T-helper 17 cell (primary cell): ENCODE results near the gene SGTA. TPM values are rescaled to one million over a fixed set of nuclear protein-coding genes. Genes with fewer than 3 reads are reported as not detected.
A peak's percentile ranks its signal among the peaks of the same experiment; 100 is the strongest.
"Not testable (repeated sequence)": the region's sequence is repeated elsewhere in the genome, so short reads cannot be mapped to it uniquely, and the experiment has no call there.

ENCODE experiments used
- ATAC-seq: fragments of 150-1000 bp; cut with Tn5 transposase; 2 replicates; pipeline ENCODE4 v1.10.0; 2021; ENCODE audit warnings: mild to moderate bottlenecking, moderate library complexity
- DNase-seq, 3 donors: peaks; one replicate each; pipeline versions ENCODE4 v3.0.0 to v3.0.0-alpha.2; 2020 to 2021
- H3K9me3 ChIP-seq: one replicate; pipeline ENCODE4 v1.7.0; 2013; ENCODE audit warnings: low read length, mild to moderate bottlenecking; ENCODE audit not compliant: control insufficient read depth, poor library complexity, severe bottlenecking
- H3K27ac Mint-ChIP-seq: one replicate; pipeline ENCODE4 v1.8.0; 2022; ENCODE audit warnings: mild to moderate bottlenecking, moderate library complexity, mixed read lengths
- H3K27me3 Mint-ChIP-seq: one replicate; pipeline ENCODE4 v1.8.0; 2022; ENCODE audit warnings: mixed read lengths
- H3K36me3 Mint-ChIP-seq: one replicate; pipeline ENCODE4 v1.8.0; 2022; ENCODE audit warnings: low read depth, mixed read lengths
- H3K4me1 Mint-ChIP-seq: one replicate; pipeline ENCODE4 v1.8.0; 2022; ENCODE audit warnings: mild to moderate bottlenecking, mixed read lengths
- H3K4me3 Mint-ChIP-seq: one replicate; pipeline ENCODE4 v1.8.0; 2022; ENCODE audit warnings: mild to moderate bottlenecking, moderate library complexity, mixed read lengths
- total RNA-seq, 4 donors: library from RNA in 2 of 4; stranded (reverse) in 2 of 4; gene quantifications; one replicate each; pipeline ENCODE4 v1.2.3 and lab custom pipeline; 2022 to 2026

The SGTA gene, protein sequence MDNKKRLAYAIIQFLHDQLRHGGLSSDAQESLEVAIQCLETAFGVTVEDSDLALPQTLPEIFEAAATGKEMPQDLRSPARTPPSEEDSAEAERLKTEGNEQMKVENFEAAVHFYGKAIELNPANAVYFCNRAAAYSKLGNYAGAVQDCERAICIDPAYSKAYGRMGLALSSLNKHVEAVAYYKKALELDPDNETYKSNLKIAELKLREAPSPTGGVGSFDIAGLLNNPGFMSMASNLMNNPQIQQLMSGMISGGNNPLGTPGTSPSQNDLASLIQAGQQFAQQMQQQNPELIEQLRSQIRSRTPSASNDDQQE
- total RNA-seq (10 to 100 TPM; 29.2 to 31.9 TPM), total RNA-seq (lab: John Stamatoyannopoulos, UW) (32.6 to 44.3 reads per million in 2 donors)

DNA sequence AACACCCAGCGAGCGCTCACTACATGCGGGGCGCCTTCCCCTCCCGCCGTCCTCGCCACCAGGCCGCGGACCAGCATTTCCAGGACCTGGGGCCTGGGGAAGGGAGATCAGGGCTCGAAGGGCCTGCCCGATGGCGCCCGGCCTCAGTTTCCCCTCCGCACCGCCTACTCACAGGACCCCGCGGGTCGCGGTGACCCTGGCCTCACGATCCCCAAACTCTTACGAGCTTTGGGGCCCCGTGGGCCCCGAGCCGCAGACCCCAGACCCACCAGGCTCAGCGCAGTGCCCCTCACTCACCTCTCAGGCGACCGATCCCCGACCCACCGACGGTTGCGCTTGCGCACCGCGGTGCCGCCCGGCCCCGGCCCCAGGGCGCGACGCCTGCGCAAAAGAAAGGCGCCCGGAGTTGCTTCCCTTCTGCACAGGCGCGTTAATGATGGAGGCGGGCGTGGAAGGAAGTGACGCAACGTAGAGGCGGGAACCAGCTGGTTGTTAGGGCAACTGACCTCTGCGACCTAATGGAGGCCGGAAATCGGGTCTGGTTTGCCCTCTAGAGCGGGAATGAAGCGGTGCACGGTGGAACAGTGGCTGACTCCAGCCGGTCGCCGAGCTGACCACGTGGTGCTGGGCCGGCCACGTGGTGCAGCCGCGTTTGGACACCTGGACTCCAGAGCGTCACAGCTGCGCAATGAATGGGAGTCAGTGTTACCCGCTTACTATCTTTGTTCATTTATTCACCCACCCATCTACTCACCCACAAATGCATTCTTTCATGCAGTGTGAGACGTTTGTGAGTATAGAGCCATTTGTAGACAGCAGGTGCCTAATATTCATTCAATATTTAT, at the start of gene SGTA:
Gene SGTA (minus strand): TSS at position 338 of the 845 bp plus-strand sequence. CDS start 14,205 bp downstream, outside the sequence.
- ATAC-seq (peak; percentile 67), DNase-seq (peak; percentile 87 to 92 (median 88))
- no peaks in the 10 kb centered on the region for H3K9me3 ChIP-seq
- H3K27ac Mint-ChIP-seq = peak within 1 kb of the TSS; percentile 89
- peaks cover 21% of the 10 kb centered on the region for H3K4me1 Mint-ChIP-seq
- H3K4me3 Mint-ChIP-seq = peak within 1 kb of the TSS; percentile 89
- no peaks in the 10 kb centered on the region for H3K27me3 Mint-ChIP-seq
- H3K36me3 Mint-ChIP-seq = no peaks in the 10 kb centered on the region

DNA sequence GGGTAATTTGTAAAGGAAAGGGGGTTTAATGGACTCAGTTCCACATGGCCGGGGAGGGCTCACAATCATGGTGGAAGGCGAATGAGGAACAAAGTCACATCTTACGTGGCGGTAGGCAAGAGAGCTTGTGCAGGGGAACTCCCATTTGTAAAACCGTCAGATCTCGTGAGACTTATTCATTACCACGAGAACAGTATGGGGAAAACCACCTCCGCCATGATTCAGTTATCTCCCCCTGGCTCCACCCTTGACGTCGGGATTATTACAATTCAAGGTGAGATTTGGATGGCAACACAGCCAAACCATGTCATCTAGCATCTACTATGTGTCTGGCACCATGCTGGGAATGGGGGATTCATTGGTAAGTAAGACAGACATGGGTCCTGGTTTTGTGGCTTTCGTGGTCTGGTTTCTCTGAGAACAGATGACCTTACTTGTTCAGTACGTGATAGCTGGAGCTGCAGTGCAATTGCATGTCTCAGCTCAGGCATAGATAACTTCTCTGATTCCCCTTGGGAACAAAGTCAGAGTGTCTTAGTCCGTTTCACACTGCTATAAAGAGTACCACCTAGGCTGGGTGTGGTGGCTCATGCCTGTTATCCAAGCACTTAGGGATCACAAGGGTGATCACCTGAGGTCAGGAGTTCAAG, 44.9 kb upstream of the SGTA start:
- no peak for ATAC-seq
- peaks cover 6% of the 10 kb centered on the region for H3K36me3 Mint-ChIP-seq
- H3K27me3 Mint-ChIP-seq = no peaks in the 10 kb centered on the region
- H3K4me1 Mint-ChIP-seq = peaks cover 2% of the 10 kb centered on the region
- H3K4me3 Mint-ChIP-seq = no peak overlapping the region
- no peaks in the 10 kb centered on the region for H3K9me3 ChIP-seq
- no peak overlapping the region for H3K27ac Mint-ChIP-seq
- no peak for DNase-seq

DNA sequence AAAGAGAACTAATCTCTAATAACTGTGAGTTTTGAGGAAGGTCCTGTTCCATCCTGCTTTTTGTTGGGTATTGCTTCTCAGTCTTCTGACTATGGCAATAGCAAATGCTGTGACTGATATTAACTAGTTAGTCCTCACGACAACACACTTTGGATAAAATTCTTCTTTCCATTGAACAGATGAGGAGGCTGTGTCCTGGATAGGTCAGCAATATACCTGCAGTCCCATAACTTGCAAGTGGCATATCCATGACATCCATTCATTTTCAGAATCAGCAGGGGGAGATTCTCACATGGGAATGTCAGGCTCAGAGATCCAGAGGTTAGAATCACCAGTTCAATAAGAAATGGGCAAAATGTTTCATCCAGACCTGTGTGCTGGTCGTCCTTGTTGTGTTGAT, 43.9 kb upstream of the SGTA start:
- Mint-ChIP-seq H3K4me3 (no peak overlapping the region), H3K27ac (no peak overlapping the region), H3K36me3 (peaks cover 4% of the 10 kb centered on the region), H3K4me1 (peaks cover 2% of the 10 kb centered on the region), H3K27me3 (no peaks in the 10 kb centered on the region)
- ATAC-seq (no peak), DNase-seq (no peak)
- no peaks in the 10 kb centered on the region for H3K9me3 ChIP-seq

DNA sequence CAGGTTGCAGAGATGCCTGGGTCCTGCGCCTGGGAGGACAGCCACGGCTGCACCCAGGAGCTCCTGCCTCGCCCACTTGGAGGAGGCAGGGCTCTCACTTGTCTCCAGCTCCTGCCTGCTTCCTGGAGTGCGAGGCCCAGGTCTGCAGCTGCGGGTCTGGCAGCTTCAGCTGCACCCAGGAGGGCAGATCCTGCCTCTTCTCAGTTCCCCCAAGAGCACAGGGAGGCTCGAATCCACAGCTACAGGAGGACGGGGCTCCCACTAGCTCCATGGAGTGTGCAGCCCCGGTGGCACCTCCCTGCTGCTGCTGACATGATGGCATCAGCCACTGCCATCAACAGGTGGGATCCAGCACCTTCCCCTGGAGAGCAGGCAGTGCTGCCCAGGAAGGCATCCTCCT, 41.1 kb upstream of the SGTA start:
- H3K9me3 ChIP-seq = no peaks in the 10 kb centered on the region
- Mint-ChIP-seq H3K36me3 (peaks cover 4% of the 10 kb centered on the region), H3K27me3 (no peaks in the 10 kb centered on the region), H3K4me1 (peaks cover 9% of the 10 kb centered on the region), H3K4me3 (no peak overlapping the region), H3K27ac (no peak overlapping the region)
- ATAC-seq (no peak), DNase-seq (no peak)

DNA sequence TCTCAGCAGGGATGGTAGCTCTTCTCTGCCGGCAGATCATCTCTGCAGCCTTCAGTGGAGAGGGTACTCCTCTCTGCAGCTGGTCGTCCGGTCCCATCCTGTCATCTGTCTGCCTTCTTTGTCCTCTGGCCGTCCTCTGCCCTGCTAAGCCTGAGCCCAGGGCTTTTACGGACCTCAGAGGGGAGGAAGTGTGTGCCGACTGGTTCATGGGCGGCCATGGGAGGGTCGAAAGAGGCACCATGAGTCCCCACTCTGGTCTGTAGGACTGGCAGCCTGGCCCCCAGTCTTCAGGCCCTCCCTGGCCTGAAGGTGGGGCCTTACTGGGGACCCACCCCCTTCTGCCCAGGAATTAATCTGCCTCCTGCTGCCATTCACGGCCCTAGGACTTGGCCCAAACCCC, 40.6 kb upstream of the SGTA start:
- Mint-ChIP-seq H3K4me3 (no peak overlapping the region), H3K27ac (no peak overlapping the region), H3K4me1 (peaks cover 9% of the 10 kb centered on the region), H3K27me3 (no peaks in the 10 kb centered on the region), H3K36me3 (peaks cover 4% of the 10 kb centered on the region)
- no peak for DNase-seq
- no peak for ATAC-seq
- no peaks in the 10 kb centered on the region for H3K9me3 ChIP-seq

DNA sequence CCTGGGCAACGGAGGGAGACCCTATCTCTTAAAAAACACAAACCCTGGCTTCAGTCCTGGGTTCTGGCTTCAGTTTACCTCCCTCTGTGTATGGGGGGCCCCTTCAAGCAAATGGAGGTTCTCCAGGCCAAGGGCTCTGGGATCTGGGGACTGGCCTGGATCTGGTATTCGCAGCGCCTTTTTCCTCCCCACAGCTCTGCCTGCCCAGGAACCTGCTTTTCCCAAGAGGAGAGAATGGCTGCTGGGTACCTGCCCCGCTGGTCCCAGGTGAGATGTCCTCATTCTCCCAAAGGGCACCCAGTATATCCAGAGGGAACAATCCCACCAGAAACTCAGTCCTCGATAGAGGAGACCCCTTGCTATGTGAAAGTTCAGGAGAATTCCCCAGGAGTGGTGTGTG, 39.8 kb upstream of the SGTA start:
- Mint-ChIP-seq H3K27me3 (no peaks in the 10 kb centered on the region), H3K36me3 (peaks cover 4% of the 10 kb centered on the region), H3K4me3 (no peak overlapping the region)

DNA sequence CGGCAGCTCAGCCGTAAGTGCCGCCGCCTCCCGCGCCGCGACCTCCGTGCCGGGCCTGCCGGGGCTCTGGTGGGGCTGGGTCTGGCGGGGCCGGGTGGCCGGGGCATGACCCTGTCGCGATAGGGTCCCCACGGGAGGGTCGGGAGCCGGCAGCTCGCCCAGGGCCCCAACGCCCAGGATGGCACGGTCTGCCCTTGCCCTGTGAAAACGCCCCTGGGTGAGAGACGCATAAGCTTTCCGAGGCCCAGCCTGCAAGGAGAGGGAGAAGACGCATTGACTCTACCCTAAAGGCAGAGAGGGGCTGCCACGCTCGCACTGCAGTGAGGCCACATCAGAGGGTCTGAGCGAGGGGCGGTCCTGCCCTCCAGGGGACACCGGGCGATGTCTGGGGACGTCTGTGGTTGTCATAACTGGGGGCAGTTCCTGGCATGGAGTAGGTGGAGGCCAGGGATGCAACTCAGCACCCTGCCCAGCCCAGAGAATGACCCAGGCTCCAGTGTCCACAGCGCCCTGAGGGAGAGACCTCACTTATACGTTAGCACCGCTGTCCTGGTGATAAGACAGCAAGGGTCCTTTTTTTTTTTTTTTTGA, 37.1 kb upstream of the SGTA start:
- peak overlapping the region; percentile 83 for H3K4me3 Mint-ChIP-seq
- ATAC-seq = no peak
- no peak overlapping the region for H3K27ac Mint-ChIP-seq
- no peaks in the 10 kb centered on the region for H3K36me3 Mint-ChIP-seq
- no peak for DNase-seq
- H3K27me3 Mint-ChIP-seq = no peaks in the 10 kb centered on the region
- H3K4me1 Mint-ChIP-seq = peaks cover 9% of the 10 kb centered on the region
- no peaks in the 10 kb centered on the region for H3K9me3 ChIP-seq

More for the DNA sequence above, 39.8 kb upstream of the SGTA start:
- Mint-ChIP-seq H3K27ac (no peak overlapping the region), H3K4me1 (peaks cover 9% of the 10 kb centered on the region)
- ATAC-seq = no peak
- no peaks in the 10 kb centered on the region for H3K9me3 ChIP-seq
- DNase-seq = no peak

DNA sequence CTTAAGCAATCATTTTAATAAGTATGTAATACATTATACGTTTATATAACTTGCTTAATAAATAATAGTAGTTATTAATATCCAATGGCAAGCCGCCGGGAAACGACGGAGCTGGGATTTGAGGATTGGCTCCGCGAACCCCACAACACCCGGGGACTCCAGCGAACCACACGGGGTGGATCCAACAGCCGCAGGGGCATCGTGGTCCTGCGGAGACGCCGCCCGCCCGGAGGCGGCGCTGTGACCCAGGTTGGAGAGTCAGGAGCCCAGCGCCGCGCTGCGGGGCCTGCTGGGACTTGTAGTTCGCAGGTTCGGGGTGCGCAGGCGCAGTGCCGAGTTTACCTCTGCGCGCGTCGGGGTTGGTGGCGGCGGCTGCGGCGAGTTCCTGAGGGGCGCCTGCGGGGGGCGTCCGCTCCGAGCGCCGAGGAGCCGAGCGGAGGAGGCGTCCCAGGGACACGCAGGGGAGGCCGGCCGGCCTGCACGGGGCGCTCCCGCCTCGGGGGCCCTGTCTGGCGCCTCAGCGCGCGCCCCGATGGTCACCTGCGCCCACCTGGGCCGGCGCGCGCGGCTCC, 36.6 kb upstream of the SGTA start, which contains the start of gene ZNF554:
Gene ZNF554 (plus strand): TSS at position 329 of the 572 bp plus-strand sequence. CDS start 204 bp downstream, at position 533.
- no peak within 1 kb of the TSS for H3K27ac Mint-ChIP-seq
- ATAC-seq = peak; percentile 100

DNA sequence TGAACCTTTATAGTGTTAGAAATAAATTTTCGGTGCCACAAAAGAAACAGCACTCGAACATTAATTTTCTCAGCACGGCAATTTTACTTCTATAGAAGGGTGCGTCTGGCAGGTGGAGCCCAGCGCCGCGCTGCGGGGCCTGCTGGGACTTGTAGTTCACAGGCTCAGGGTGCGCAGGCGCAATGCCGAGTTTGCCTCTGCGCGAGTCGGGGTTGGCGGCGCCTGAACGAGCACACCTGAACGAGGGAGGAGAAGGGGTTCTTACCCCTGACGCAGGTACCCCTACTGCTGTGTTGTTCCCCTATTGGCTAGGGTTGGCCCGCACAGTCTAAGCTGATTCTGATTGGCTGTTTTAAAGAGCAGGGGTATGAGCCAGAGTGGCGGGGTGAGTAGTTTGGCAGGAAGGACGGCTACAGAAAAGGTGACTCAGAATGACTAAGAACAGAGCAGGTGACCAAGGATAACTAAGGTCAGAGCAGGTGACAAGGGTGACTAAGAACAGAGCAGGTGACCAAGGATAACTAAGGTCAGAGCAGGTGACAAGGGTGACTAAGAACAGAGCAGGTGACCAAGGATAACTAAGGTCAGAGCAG, 34.3 kb upstream of the SGTA start:
- H3K27ac Mint-ChIP-seq = peak overlapping the region; percentile 54
- not testable (repeated sequence) for H3K4me1 Mint-ChIP-seq, ATAC-seq, H3K4me3 Mint-ChIP-seq, DNase-seq, H3K36me3 Mint-ChIP-seq, H3K27me3 Mint-ChIP-seq, H3K9me3 ChIP-seq

More for the DNA sequence above, 36.6 kb upstream of the SGTA start, which contains the start of gene ZNF554:
- no peaks in the 10 kb centered on the region for H3K9me3 ChIP-seq
- peak within 1 kb of the TSS; percentile 88 for H3K4me3 Mint-ChIP-seq
- peaks cover 9% of the 10 kb centered on the region for H3K4me1 Mint-ChIP-seq
- H3K27me3 Mint-ChIP-seq = no peaks in the 10 kb centered on the region
- peak; percentile 97 to 100 (median 99) for DNase-seq
- no peaks in the 10 kb centered on the region for H3K36me3 Mint-ChIP-seq

DNA sequence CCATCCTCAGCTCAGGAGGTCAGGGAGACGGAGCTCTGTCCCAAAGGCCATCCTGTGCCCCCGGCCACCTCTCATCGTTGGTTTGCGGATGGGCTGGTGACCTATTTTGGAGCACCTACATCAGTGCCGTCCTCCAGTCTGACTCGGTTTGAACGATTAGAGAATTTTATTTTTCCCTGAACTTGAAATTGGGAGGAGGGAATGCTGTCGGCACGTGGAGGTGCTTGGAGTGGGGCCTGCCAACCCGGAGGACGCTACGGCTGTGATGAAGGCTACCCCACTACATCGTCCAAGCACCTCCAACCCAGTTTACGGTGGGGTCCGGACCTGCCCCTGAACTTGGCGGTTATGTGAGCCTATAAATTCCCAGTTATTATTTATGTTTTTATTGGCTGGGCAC, 33.6 kb upstream of the SGTA start:
- H3K27ac Mint-ChIP-seq = no peak overlapping the region
- DNase-seq = no peak
- no peaks in the 10 kb centered on the region for H3K36me3 Mint-ChIP-seq
- H3K4me3 Mint-ChIP-seq = no peak overlapping the region
- peaks cover 7% of the 10 kb centered on the region for H3K4me1 Mint-ChIP-seq
- no peak for ATAC-seq
- H3K27me3 Mint-ChIP-seq = no peaks in the 10 kb centered on the region
- H3K9me3 ChIP-seq = no peaks in the 10 kb centered on the region

DNA sequence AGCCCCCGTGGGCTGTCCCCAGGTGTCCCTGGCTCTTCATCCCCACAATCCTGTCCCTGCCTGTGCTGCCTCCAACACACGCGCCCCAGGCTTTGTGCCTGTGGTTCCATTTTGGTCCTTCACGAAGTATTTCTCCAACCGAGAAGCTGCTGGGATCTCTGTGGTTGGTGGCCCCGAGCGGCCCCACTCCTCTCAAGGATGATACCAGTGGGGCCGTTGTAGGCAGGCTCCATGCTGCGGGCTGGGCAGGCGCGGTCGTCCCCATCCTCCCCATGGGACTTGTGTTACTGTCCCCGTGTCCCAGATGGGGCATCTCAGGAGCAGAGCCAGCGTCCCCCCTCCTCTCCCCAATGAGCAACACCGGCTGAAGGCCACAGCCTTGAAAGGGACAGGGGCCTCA, 32.9 kb upstream of the SGTA start:
- Mint-ChIP-seq H3K27ac (no peak overlapping the region), H3K4me1 (peaks cover 3% of the 10 kb centered on the region), H3K36me3 (no peaks in the 10 kb centered on the region), H3K4me3 (no peak overlapping the region), H3K27me3 (no peaks in the 10 kb centered on the region)
- H3K9me3 ChIP-seq = no peaks in the 10 kb centered on the region
- no peak for DNase-seq
- ATAC-seq = no peak

DNA sequence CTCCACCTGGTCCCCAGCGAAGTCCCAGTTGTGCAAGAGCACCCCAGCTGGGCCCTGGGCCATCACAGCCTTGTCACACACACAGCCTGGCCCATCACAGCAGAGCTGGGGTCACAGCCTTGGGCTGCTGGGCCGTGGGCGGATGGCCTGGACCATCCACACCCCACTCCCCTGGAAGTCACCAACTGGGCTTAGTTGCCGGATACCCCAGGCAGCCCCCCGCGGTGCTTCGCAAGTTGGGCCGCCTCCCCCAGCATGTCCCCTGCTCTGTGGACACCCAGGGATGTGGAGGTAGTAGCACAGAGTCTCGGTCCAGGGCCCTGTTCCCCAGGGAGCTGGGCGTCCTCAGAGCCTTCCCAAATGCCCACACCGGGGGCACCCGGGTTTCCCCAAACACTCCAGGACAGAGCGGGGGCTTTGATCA, 32.1 kb upstream of the SGTA start:
- Mint-ChIP-seq H3K4me1 (peaks cover under 1% of the 10 kb centered on the region), H3K27ac (no peak overlapping the region), H3K27me3 (no peaks in the 10 kb centered on the region), H3K36me3 (no peaks in the 10 kb centered on the region), H3K4me3 (no peak overlapping the region)
- DNase-seq = no peak
- no peaks in the 10 kb centered on the region for H3K9me3 ChIP-seq
- no peak for ATAC-seq
